Neural cell (in vitro differentiated cells): ENCODE data around the gene ADAMTS17.

Source experiments
- CTCF ChIP-seq: fragments of 450-650 bp; IDR thresholded peaks from 2 replicates; pipeline ENCODE4 v1.5.1; 2014; ENCODE audit warnings: antibody characterized with exemption, mild to moderate bottlenecking, moderate library complexity; ENCODE audit not compliant: poor library complexity, severe bottlenecking
- EP300 ChIP-seq: fragments of 450-650 bp; conservative IDR thresholded peaks from 2 replicates; pipeline ENCODE4 v1.6.1; 2014; ENCODE audit warnings: antibody characterized with exemption, mild to moderate bottlenecking, moderate library complexity; ENCODE audit not compliant: poor library complexity, severe bottlenecking
- EZH2 ChIP-seq: fragments of 200-600, 300-800 bp; shearing (Covaris generic), sonication (generic); IDR thresholded peaks from 2 replicates; pipeline ENCODE4 v1.6.1; 2014; ENCODE audit warnings: antibody characterized with exemption, low read length, borderline replicate concordance, mild to moderate bottlenecking; ENCODE audit not compliant: insufficient read depth, poor library complexity, severe bottlenecking
- POLR2AphosphoS5 ChIP-seq: IDR thresholded peaks from 2 replicates; pipeline ENCODE4 v1.6.1; 2012

GRCh38 chr15:100154338-100154737 is 187.4 kb downstream of the ADAMTS17 start:
- TF ChIP-seq EZH2 (no peak), CTCF (no peak), POLR2AphosphoS5 (no peak), EP300 (no peak)
